ENCODE data around the gene HSD17B3.

- no peak for TF ChIP-seq GATA2 (IDR thresholded peaks at IDR 0.05; ENCODE audit: insufficient read depth, insufficient read length, low read depth, low read length)
- no peak for TF ChIP-seq JUN (IDR thresholded peaks at IDR 0.05; ENCODE audit: borderline replicate concordance, insufficient read depth, insufficient read length, low read depth)
- TF ChIP-seq CTCF (IDR thresholded peaks at IDR 0.05; ENCODE audit: extremely low read depth in 1 of 2, insufficient read depth in 1 of 2, low read depth in 1 of 2, low read length in 2 of 2), result no peak
- no peak for TF ChIP-seq EZH2 (IDR thresholded peaks at IDR 0.05; ENCODE audit: borderline replicate concordance, low read depth, low read length, severe bottlenecking)
- no peak for TF ChIP-seq POLR2A (IDR thresholded peaks at IDR 0.05; ENCODE audit: low read depth, low read length)
- no peak for TF ChIP-seq FOS (IDR thresholded peaks at IDR 0.05; ENCODE audit: borderline replicate concordance, insufficient read depth, low read length)
- TF ChIP-seq MYC (IDR thresholded peaks at IDR 0.05; ENCODE audit: low read depth, low read length), result no peak
Observed at GRCh38 chr9:96201140-96201539, 100.8 kb downstream of the HSD17B3 start.

Measured in endothelial cell of umbilical vein (primary cell).